Left kidney (tissue), 2 donors: Measurements from ENCODE around the gene ZBTB44. TPM values are rescaled to one million over a fixed set of nuclear protein-coding genes. Genes with fewer than 3 reads are reported as not detected.

ENCODE experiments used
- DNase-seq: peaks from one replicate; pipeline ENCODE4 v3.0.0-alpha.2; 2013
- polyA plus RNA-seq: library from polyadenylated mRNA; unstranded; fragments of 120-200 nt; gene quantifications from one replicate; pipeline ENCODE4 v1.2.1, GENCODE V29; 2013; ENCODE audit not compliant: insufficient read length

ZBTB44 gene
- polyA plus RNA-seq, 1 donor: 72.0 TPM

DNA sequence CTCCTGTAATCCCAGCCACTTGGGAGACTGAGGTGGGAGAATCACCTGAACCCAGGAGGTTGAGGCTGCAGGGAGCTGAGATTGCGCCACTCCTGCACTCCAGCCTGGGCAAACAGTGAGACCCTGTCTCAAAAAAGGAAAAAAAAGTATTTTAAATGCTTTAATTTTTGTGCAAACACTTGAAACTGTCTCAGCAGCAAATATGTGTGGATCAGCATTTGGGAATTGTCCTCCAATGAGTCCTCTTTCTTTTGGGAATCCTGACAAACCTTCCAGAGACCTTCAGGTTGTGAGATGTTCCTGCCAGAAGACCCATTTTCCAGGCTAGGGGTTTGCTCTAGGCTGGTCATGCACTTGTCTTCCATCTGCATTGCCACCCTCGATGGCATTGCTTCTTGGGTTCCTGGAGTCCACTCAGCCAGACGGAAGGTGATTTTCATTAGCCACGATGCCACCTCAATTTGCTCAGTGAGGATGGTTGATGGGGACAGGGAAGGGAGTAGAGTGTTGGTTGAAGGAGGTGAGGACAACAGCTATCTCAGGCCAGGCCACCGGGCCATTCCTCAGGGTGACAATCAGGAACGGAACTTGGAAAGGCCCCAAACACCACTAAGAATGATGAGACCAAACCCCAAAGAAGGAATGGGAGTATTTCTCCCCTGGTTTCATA lies 99.7 kb downstream of the ZBTB44 start:
- no peak for DNase-seq

DNA sequence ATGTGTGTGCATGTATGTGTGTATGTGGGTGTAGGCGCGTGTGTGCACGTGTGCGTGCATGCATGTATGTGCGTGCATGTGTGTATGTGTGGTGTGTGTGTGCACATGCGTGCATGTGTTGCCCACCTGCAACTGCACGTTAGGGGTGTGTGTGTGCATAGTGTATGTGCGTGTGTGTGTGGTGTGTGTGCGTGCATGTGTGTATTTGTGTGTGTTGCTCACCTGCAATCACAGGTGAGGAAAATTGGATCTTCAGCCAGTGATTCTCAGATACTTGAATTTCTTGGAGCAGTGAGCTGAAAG lies 100.8 kb downstream of the ZBTB44 start:
- no peak for DNase-seq

DNA sequence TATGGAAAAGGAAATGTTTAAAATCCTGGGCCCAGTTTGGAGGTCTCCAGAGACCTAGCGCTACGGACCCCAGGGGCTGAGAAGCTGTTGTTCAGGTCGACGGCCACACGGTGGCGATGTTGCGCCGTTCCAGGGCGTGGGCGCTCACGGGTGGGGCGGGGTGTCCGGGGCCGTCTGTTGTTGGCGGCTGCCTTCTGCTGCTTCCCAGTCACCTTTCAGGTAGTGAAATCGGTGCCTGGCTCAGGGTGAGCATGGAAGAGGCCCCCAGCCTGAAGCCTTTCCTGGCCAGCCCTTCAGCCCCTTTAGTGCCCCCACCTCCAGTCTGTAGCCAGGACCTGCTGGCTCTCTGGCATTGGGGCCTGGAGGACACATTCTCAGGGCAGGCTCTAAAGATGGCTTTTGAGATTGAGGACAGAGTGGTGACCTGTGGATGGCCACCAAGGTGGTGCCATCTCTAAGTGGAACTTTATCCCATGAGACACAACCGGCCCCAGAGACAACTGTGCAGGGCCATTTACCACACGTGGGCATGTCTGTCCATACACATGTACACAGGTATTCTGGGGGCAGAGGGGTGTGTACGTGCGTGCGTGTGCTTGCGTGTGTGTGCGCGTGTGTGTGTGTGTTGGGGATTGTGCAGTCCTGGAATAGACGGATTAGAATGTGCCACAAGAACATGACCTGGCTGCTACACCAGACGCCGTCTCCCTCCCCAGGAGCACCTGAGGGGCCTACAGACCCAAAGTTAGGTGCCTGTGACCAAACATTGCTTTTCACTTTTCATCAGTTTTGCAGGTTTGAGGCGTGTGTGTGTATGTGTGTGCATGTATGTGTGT lies 101.4 kb downstream of the ZBTB44 start:
- DNase-seq: peak; percentile 66

DNA sequence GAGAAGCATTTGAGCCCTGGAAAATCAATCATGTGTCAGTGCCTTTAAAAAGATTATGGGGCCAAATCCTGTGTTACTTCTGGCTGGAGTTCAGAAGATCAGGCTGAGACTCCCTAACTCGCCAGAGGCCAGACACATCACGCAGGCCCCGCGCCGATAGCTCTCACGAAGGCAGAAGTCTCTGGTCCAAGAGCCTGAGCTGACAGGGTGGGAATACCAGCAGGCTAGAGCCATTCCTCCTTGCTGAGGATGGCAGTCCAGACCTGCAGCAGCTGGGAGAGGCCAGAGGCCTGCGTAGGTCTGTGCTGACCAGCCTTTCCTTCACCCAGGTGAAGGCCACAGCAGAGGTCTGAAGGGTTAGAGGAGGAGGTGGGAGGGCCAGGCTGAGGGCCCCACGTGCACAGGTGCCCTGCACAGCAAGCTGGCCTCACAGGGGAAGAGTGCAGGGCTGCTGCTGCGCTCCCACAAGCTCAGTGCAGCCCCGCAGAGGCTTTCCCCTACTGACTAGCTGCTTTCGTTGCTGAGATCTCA lies 102.2 kb downstream of the ZBTB44 start:
- no peak for DNase-seq

DNA sequence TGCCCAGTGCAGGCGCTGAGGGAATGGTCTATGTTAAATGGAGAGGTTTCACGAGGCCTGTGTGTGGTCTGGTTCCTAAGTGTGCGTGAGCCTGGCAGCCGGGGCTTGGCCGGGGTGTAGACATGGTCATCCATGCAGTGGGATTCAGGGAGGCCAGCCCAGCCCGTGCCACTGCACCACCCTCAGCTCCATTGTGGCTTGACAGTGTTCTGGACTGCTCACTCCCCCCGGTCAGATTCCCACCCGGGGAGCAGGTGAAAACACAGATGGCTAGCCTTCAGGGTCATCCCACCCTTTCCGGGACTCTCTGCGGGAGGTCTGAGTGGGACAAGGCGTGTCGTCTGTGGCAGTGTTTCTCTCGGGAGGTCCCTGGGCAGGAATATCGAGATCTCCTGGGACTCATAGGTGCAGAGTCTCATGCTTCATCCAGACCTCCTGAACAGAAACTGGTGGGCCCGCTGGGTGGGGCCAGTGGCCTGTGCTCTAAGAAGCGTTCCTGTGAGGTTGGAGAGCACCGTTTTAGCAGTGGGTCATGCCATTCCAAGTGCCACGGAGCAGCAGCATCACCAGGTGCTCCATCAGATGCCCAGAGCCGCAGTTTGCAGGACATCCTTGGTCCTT lies 102.8 kb downstream of the ZBTB44 start:
- no peak for DNase-seq

DNA sequence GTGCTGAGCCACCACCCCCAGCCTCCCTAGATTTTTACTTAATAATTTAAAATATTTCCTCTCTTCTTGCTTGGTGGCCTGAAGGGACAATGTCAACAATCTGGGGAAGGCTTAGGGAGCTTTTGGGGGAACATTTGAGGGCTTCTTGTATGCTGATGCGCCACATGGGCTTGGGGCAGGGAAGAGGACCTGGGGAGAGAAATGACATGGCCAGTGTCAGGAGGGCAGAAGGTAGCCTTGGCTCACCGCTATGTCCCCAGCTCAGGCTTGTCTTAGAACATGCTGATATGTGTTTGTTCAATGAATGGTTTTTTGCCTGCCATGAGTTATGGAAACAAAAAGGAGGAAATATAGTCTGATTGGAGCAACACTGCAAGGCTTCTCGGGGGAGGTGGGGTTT lies 103.6 kb downstream of the ZBTB44 start:
- no peak for DNase-seq

DNA sequence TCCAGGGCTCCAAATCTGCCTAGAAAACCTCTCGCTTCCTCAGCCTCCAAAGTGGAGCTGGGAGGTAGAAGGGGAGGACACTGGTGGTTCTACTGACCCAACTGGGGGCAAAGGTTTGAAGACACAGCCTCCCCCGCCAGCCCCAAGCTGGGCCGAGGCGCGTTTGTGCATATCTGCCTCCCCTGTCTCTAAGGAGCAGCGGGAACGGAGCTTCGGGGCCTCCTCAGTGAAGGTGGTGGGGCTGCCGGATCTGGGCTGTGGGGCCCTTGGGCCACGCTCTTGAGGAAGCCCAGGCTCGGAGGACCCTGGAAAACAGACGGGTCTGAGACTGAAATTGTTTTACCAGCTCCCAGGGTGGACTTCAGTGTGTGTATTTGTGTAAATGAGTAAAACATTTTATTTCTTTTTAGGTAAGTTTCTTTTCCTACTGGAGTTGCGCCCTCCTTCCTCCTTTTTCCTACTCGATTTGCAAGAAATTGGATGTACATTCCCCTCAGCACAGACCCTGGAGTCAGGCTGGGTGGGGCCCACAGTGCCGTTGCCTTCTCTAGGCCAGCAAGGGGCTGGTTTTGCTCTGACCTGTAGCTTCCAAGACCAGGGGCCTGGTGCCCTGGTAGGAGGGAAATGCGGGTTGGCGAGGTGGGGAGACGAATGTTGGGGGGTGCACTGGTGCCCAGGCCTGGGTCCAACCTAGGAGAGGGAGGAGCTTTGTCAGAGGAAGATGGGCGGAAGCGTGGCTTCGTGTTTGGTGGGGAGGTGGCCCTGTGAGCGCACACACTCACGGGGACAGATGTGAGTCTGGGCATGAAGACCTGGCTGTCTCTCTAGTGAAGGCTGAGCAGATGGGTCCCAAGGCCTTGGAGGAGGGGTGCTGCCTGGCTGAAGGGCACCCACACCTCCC lies 104.5 kb downstream of the ZBTB44 start:
- DNase-seq: no peak

DNA sequence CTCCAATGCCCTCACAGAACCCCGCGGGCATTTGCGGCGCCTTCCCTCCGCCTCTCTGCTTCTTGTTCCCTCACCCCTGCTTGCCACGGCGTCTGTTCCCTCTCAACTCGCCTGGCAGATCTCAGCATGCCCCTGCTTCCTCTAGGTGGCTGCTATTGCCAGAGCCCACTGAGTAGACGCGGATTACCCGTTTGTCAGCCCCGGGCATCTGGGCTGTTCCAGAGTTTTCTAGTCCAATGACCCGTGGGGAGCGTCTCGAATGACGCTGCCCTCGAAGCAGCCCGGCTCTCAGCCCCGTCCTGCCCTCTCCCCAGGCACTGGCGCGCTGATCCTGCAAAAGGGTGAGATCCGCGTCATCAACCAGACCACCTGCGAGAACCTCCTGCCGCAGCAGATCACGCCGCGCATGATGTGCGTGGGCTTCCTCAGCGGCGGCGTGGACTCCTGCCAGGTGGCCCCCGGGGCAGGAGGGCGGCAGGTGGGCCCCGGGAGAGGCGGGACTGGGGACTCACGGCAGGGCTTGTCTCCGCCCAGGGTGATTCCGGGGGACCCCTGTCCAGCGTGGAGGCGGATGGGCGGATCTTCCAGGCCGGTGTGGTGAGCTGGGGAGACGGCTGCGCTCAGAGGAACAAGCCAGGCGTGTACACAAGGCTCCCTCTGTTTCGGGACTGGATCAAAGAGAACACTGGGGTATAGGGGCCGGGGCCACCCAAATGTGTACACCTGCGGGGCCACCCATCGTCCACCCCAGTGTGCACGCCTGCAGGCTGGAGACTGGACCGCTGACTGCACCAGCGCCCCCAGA lies 105.4 kb downstream of the ZBTB44 start:
- peak; percentile 36 for DNase-seq

DNA sequence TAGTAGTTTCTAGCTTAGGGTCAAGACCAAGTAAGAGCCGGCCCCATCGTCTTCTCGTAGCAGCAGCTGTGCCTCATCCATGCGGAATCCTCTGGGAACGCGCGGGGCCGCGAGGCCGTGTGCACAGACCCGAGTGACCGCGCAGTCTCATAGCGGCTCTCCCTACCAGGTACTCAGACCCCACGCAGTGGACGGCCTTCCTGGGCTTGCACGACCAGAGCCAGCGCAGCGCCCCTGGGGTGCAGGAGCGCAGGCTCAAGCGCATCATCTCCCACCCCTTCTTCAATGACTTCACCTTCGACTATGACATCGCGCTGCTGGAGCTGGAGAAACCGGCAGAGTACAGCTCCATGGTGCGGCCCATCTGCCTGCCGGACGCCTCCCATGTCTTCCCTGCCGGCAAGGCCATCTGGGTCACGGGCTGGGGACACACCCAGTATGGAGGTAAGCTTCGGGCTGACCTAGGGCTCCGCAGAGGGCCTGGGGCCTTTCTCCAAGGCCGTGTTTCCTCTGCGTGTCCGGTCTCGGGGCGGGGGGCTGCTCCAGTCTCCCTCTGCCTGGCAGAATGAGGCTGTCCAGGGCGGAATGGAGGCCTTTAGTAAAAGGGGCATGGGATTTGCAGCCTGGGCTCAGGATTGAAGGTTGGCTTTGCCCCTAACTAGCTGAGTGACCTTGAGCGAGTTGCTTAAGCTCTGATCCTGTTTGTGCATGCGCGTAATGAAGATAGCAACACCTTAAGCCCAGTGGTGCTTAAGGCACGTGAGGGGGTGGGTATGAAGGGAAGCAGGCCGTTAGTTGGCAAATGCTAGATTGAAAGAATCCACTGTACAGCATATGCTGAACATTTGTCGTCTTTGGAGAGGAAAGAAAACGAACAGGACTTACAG lies 106.2 kb downstream of the ZBTB44 start:
- DNase-seq: no peak

DNA sequence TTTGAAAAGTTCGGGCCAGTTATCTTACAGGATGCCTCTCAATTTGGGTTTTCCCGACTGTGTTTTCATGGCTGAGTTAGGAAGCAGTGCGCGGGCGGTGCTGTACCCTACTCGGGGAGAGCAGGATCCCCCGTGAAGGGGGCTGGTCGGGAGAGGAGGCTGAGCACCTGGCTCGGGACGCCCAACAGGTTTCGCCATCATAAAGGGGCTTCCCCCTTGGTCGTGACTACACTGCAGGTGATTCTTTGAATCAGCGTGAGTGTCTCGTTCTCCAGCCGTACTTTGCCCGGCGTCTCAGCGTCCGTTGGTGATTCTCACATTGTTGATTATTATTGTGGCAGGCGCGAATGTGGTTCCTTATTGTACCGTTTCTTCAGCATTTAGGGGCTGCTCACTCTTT lies 108.6 kb downstream of the ZBTB44 start:
- DNase-seq: no peak

DNA sequence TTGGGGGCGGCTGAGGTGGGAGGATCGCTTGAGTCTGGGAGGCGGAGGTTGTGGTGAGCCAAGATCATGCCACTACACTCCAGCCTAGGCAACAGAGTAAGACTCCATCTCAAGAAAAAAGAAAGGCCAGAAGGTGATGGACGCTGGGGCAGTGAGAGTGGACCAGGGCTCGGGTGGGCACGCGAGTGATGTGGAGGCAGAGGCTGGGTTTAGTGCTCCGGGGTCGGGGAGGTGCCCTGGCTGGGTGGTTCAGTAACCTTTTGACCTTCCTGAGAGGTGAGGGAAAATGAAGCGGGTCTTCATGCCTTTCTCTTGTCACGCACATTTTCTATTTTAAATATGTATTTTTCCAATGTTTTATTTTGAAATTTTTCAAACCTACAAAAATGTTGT lies 110.0 kb downstream of the ZBTB44 start:
- DNase-seq: no peak

DNA sequence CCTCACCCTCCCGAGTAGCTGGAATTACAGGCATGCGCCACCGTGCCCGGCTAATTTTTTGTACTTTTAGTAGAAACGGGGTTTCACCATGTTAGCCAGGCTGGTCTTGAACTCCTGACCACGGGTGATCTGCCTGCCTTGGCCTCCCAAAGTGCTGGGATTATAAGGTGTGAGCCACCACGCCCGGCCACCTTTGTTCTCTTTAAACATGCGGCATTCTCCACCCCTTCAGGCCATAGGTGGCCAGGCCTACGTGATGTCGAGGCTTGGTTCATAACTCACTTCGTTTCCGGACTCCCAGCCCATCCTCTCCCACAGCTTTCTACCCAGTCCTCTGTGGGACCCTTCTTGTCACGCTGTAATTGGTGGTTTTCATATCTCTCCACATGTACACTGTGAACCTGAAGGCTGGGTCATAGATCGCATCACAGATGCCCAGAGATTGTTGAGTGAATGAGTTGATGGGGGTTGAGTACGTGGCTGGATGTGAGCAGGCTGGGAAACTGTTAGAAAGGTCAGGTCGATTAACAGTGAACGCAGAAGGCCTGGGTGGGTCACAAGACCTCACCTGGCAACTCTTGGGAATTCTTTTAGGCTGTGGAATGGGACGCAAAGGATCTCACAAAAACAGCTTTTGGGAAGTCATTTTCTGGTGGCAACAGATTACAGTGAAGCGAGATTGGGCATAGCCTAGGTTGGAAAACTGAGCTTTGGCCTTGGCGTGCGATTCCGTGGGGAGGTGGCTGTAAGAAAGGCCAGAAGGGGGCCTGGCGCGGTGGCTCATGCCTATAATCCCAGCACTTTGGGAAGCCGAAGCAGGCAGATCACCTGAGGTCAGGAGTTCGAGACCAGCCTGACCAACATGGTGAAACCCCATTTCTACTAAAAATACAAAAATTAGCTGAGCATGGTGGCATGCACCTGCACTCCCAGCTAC lies 110.7 kb downstream of the ZBTB44 start:
- no peak for DNase-seq

DNA sequence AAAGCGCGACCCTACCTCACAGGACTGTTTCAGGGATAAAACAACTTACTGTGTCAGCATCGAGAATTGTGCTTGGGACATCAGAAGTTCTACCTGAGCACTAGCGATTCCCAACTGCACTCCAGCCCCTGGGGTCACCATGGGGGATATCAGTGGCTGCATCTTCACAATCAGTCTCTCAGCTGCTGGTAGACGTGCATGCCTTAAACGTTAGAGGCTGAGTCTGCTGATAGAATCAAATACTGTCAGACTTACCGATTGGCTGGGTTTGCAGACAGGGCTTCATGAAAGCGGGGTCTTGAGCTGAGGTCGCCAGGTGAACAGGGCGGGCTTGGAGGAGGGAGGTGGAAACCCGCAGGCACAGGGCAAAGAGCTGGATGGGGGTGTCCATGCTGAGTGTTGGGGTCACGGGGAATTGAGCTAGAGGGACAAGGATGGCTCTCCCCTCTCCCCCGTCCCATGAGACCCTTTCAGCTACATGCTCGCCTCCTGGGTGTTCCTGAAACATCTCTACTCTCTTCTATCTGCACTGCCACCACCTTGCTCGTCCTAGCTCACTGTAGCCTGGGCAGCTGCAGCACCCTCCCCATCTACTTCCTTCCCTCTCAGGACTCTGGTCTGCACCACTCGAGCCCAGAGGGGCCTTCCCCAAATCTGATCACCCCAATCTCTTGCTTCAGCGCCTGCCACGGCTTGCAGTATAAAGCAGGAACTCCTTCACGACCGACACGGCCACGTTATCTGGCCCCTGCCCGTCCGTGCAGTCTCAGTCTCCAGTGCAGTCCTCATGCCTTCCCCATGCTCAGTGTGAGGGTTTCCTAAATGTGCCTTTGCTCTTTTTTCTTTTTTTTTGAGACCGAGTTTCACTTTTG lies 111.7 kb downstream of the ZBTB44 start:
- DNase-seq: no peak

DNA sequence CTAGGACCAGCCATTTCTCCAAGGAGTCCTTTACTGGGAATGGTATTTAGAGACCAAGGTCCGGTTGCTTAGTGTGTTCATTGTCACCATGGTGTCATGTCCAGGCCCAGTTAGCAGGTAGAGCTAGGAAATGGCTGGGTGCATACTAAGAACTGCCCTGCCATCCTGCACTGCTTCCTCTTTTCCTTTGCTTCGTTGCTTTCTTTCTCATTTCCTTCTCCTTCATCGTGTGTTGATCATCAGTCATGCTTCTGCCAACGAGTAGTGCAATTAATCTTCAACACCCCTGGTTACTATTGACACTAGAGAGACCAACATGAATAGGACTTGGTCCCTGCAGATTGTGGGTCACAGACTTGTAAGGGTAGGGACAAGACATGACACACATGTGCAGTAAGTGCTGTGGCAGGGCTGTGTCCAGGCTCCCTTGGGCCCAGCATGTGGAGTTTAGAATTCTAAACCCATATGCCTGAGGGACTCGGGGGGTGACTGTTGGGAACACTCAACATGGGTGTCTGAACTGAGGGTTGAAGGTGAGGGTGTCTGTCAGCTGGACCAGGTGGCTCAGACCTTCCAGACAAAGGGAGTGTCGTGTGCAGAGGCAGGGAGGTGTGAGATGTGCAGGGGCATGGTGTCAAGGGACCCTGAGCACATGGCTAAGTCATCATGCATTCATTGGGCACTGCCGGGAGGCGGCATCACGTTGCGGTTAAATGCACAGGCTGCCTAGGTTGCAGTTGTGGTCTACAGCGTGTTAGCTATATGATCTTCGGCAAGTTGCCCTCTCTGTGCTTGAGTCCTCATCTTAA lies 112.5 kb downstream of the ZBTB44 start:
- no peak for DNase-seq

DNA sequence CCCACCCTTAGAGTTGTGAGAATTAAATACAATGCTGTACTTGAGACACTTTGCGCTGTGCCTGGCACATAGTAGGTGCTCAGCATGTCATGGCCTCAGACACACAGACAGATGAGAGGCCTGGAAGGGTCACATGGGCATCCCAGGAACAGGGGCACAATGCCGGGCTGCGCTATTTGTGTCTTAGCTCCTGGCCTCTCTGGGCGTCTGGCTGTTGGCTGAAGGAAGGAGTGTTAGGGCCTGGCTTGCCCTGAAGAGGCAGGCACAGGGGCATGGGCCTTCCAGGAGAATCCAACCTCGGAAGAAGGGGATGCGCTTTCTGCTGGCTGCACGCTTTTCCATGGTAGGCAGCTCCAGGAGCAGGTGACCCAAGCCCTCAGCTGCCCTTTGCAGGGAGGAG lies 113.7 kb downstream of the ZBTB44 start:
- no peak for DNase-seq

DNA sequence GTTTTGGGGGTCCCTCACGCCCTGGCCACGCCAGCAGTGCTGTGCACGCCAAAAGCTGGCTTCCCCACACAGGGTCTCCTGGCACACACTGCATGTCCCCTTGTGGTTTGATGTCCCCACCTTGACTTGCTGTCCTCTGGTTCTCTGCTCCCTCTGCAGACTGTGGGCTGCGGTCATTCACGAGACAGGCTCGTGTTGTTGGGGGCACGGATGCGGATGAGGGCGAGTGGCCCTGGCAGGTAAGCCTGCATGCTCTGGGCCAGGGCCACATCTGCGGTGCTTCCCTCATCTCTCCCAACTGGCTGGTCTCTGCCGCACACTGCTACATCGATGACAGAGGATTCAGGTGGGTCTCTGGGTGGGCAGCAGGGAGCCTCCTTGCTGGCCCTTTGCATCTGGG lies 114.9 kb downstream of the ZBTB44 start:
- no peak for DNase-seq

DNA sequence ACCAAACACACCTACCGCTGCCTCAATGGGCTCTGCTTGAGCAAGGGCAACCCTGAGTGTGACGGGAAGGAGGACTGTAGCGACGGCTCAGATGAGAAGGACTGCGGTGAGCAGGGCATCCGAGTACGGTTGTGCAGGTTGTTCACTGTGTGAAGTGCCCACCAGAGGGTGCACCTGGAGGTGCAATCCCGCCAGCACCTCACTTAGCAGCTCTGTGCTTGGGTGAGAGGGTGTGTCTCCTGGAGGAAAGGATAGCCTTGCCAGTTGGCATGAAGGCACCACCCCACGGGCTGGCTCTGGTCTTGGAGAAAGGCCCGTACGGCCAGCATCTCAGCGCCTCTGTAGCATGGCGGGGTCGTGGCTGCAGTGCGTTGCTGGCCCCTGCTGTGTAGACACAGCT lies 115.8 kb downstream of the ZBTB44 start:
- DNase-seq: no peak
